Right ventricle myocardium inferior (tissue), 1 donor: Measurements from ENCODE around the gene BROX. TPM values are rescaled to one million over a fixed set of nuclear protein-coding genes. Genes with fewer than 3 reads are reported as not detected.
A peak's percentile ranks its signal among the peaks of the same experiment; 100 is the strongest.
"Not testable (repeated sequence)": the region's sequence is repeated elsewhere in the genome, so short reads cannot be mapped to it uniquely, and the experiment has no call there.

Experiments
- ATAC-seq: fragments of 200-7000 bp; cut with Tn5 transposase; one replicate; pipeline ENCODE4 v1.9.1; 2020; ENCODE audit warnings: mild to moderate bottlenecking, moderate library complexity
- DNase-seq: peaks from one replicate; pipeline ENCODE4 v3.0.0; 2021; ENCODE audit errors: missing footprints
- intact Hi-C: fragments of 100-400 bp; cut with DNase I; formaldehyde crosslinking; loops from one replicate; pipeline ENCODE4 v1.11.0; 2022
- total RNA-seq: library from RNA; stranded (reverse); fragmentation: NEBNext Ultra II Directional; extraction: Animal tissue kit (Norgen Biotek cat#: 25700); gene quantifications from one replicate; pipeline ENCODE4 v1.2.1, GENCODE V29; 2021
- donor health status: DM: no; HTN: yes; CAD: no; lungs with severe emphysema.

BROX gene
- total RNA-seq, 1 donor from 2014 or later: 32.0 TPM

DNA sequence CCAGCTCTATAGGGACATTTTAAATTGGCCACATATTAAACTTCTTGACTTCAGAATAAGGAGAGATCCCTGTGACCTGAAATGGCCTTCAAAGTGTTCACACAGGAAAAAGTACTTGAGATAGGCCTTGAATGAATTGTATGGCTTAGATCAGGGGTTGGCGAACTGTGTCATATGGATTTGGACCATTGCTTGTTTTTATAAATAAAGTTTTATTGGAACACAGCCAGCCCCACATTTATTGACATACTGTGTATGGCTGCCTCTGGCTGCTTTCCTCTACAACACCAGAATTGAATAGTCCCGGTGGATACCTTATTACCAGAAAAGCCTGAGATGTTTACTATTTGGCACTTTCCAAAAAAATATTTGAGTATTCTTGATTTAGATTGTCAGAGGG lies 4.0 kb downstream of the BROX start:
- DNase-seq: no peak
- ATAC-seq: no peak
- intact Hi-C loops: no loop called here

DNA sequence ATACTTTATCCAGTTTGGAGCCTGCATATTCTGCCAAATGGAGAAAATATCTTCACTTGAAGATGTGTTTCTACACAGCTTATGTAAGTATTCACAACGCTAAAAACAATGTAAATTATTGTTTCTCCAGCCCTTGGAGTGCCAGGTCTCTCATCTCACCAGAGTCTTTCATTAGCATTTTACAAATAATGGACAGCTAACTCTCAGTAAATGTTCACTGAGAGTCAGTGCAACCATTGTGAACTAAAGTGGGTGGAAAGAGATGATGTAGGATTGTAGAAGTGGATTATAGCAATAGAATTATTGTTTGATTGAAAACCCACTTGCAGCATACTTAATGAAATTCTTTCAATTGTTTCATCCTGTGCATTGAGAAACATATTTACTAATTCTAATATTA lies 16.4 kb downstream of the BROX start:
- ATAC-seq: no peak
- intact Hi-C loops: no loop called here
- DNase-seq: no peak

DNA sequence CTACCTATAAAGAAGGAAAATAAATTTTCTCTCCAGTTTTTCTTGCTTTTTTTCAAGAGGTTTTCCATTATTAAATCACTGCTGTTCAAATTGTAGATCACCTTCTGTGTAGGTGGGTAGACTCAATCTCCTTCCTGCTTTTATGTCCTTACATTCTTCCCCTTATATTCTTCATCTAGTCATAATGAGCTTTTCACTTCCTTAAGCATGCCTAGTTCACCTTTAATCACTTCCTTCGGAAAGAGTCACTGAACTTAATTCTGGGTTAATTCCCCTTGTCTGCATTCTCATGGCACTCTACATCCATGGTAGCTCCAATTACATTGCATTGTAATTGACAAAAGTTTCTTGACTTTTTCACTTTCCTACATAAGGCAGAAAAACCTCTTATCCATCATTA lies 18.5 kb downstream of the BROX start:
- no peak for ATAC-seq
- intact Hi-C loops: no loop called here
- no peak for DNase-seq

DNA sequence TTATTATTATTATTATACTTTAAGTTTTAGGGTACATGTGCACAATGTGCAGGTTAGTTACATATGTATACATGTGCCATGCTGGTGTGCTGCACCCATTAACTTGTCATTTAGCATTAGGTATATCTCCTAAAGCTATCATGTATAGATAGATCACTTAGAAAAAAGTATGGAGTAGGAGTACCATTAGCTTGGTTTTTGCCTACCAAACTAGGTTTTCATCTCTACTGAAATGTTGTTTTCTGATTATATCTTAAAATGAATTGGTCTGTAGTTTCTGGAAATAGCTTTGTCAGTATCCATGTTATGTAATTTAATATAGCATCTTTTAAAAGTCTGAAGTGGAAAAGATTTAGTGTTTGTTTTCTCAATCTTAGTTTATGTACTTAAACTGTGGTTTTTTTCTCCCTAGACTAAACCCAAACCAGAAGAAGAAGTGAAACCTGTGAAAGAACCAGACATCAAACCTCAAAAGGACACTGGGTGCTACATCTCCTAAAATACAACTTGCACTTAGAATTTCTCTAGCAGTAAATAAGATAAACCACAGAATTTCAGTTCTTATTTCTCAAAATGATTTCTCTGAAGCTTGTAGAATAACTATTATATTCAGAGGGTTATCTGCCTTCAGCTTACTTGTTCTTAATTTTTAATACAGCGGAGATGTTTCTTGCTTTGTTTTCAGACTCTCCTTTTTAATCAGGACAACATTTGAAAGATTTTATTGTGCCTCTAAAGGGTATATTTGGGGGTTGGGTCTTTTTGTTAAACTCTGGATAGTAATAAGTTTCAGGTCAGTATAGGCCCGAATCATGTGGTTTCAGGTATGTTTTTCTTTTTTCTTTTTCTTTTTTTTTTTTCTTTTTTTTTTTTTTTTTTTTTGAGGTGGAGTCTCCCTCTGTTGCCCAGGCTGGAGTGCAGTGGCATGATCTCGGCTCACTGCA lies 20.1 kb downstream of the BROX start:
- ATAC-seq (no peak), DNase-seq (no peak)
- intact Hi-C loops: no loop called here

DNA sequence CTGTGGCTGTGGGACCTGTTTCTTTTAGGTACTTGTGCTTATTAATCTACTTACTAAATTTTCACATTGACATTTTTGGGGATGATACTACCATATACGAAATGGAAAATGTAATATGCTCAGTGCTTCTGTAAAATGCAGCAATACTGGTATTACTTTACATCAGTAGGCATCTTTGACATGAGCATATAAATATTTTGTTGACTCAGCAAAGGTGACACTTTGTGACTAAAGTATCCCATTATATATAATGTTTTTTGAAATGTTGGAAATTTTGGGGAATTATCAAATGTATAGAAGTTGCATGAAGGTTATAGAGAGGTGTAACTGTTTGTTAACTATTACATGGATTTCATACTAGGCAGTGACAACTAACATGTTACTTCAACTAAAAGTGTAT lies 22.4 kb downstream of the BROX start:
- DNase-seq (no peak), ATAC-seq (no peak)
- intact Hi-C loops: no loop called here

DNA sequence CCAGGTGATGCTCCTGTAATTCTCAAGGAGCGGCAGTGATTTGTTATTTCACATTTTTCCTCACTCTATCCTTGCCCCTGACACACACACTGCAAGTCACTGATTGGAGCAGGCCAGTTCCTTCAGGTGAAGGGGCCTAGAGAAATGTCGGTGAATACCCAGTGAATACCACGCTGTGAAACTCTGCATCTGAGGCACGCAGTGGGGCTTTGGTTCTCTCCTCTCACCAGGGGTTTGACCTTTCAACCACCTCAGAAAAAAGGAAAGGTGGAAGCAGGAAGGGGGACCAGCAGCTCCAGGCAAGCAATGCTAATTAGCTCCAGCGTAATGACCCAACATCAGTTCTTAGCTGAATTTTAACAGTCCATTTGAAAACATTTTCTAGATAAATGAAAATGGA lies 24.1 kb downstream of the BROX start:
- intact Hi-C loops: no loop called here
- ATAC-seq (no peak), DNase-seq (no peak)

DNA sequence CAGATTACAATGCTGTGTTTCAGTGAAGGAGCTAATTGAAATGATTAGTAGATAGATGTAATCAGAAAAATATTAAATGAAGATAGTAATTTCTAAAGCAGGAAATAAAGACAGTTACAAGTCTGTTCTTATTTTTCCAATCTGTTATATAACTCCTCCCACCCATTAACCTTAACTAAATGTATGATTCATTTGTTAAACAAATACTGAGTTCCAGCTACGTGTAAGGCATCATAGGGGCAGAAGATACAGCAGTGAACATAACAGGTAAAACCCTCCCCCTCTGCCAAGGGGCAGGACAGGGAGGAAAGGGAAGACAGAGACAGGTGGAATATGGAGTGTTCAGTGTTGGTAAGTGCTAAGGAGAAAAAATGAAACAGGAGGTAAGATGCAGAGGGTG lies 24.6 kb downstream of the BROX start, which contains the start of gene FAM177B:
FAM177B (plus strand) TSS at position 231 of the 400 bp plus-strand sequence. CDS start 9,344 bp downstream, outside the sequence.
- DNase-seq (no peak), ATAC-seq (no peak)
- intact Hi-C loops: no loop called here

DNA sequence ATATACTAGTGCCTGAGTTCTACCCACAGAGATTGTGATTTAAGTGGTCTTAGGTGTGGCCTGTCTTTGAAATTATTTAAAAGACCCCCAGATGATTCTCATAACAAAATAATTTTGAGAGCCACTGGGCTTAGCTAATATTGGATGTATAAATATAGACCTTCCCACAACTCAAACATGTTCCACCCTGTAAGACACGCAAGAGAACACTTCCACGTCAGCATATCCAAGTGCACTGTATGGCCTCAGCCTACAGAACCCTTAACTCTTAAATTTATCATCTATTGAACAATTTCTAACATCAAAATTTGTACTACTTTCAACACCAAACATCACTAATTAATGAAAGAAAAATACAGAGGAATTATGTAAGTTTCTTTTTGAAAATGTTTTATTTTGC lies 27.1 kb downstream of the BROX start:
- intact Hi-C loops: no loop called here
- ATAC-seq: no peak
- no peak for DNase-seq

DNA sequence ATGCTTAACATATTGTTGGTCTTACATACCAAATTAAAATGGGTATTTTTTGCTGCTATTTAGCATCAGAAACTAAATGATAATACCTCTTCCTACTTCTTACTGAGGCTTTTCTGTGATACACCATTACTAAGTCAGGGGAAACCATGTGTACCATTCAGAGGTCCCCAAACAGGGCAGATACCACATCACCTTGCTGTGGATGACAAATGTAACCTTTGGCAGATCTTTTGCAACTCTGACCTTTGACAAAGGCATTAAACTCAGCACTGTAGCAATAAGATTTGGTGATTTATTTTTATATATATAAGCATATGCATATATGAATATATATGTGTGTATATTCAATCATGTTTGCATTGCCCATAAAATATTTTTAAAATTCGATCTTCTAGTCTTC lies 27.6 kb downstream of the BROX start:
- no peak for DNase-seq
- intact Hi-C loops: no loop called here

DNA sequence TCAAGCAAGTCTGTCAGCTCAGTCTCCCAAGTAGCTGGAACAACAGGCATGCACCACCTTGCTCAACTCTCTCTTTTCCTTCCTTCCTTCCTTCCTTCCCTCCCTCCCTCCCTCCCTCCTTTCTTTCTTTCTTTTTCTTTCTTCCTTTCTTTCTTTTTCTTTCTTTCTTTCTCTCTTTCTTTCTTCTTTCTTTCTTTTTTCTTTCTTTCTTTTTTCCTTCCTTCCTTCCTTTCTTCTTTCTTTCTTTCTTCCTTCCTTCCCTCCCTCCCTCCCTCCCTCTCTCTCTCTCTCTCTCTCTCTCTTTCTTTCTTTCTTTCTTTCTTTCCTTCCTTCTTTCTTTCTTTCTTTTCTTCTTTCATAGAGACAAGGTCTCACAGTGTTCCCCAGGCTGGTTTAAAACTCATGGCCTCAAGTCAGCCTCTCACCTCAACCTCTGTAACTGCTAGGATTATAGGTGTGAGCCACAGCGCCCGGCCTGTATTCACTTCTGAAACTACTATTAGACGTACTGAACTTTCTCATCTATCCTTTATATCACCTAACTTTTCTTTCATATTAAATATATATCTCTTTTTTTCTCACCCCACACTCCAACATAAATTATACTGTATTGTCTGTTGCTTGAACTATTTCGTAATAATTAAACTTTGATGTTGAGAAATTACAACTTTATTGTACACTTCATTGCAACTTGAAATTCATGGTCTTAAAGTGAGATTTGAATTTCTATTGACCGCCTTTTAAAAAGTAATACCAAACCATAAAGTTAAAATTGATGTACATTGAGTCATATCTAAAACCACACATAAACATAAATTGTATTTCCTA lies 29.5 kb downstream of the BROX start:
- intact Hi-C loops, ATAC-seq: not testable (repeated sequence)
- peak; percentile 62 for DNase-seq

More for the DNA sequence above, 27.6 kb downstream of the BROX start:
- no peak for ATAC-seq

DNA sequence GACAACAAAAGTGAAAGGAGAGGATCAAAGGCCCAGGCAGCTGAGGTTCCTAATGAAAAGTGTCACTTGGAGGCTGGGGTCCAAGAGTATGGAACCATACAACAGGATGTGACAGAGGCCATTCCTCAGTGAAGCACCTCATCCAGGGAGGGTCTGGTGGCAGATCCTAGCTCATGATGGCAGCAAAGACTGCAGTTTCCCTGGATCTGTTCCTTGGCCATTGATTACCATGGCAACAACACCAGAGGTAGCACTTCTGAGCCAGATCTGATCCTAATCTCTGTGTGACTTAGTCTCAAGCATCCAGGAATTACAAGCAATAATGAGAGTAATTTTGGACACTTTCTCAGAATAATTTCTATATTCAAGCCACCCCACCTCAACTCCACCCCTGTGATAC lies 37.6 kb downstream of the BROX start:
- ATAC-seq (no peak), DNase-seq (no peak)
- intact Hi-C loops: no loop called here

DNA sequence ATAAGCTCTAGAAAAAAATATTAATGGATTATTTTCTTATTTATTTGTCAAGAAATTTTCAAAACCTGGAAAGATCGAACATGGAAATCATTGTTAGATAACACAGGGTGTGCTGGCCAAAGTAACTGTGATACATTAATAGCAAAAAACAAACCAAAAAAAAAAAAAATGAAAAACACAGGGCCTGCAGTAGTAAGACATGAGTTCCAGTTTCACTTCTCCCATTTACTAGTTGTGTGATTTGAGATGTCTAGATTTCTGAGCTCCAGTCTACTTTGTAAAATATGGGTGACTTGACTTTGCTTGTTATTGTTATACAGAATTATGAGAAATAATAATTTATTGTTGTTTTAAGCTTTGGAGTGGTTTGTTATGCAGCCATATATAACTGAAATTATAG lies 38.3 kb downstream of the BROX start:
- intact Hi-C loops: no loop called here
- ATAC-seq: no peak
- DNase-seq: no peak

DNA sequence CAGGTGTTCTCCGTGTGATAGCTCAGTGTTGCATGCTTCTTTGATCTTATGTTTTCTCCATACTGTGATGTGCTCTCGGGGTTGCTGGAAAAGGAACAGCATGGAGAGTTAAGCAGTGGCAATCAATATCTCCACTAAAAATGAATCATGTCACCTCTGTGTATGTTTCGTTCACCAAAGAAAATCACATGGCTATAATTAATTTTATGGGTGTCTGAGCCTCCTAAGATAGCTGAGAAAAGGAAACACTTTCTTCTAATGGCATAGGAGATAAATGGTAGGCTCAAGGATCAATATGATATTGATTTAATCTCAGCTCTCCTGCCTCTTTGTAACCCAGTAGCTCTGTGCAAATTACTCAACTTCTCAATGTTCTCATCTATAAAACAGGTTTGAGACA lies 38.9 kb downstream of the BROX start:
- DNase-seq: no peak
- ATAC-seq: no peak
- intact Hi-C loops: no loop called here

DNA sequence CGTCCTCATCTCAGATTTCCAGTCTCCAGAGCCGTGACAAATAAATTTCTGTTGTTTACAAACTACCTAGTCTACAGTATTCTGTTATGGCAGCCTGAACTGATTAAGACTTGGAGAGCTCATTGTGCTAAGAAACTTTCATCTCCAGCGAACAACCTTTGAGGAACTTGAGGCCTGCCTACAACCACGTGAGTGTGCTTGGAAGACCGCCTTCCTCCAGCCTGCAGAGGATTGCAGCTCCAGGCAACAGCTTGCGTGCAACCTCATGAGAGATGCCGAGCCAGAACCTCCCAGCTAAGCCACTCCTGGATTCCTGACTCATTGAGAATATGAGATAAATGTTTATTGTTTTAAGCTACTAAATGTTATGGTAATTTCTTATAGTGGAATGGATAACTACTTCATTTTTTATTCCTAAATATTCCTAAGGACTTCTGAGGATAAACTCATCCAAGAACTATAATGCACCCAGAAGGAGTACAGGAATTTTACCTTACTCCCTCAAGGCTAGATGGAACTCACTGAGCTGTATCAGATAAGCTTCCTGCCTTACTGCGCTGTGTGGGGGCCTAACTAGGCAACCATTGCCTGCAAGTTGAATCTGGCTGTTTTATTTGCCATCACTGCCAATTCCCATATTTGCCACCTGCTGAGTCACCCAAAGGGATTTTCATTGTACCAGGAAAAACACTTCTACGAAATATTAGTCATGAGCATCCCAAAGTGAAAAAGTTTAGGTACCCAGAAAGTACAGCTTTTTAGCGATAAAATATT lies 42.2 kb downstream of the BROX start:
- ATAC-seq: peak; percentile 88
- no peak for DNase-seq
- intact Hi-C loops: no loop called here

DNA sequence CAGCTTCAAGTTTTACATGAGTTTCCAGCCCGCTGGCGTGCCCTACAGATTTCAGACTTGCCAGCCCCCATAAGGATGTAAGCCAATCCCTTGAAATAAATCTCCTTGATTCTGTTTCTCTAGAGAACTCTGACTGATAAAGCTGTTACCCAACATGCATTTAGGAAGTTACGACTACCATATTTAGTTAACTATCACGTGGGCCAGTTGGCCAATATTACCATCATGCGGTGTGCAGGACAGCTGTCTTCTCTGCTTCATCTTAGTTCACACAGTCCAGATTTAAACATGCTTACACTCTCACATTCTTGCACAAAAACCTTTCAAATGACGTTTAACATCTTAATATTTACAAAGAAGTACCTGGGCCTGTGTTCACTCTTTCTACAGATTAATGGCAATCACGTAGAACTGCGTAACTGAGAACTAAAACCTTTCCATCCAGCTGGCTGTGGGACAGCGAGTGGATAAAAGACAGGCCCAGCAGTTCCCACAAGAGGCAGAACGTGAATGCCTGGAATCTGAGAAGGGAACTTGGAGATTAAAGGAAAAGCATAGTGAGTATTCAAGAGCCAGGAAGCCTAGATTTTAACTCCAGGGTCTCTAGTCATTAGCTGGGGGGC lies 45.4 kb downstream of the BROX start:
- intact Hi-C loops: no loop called here
- DNase-seq (no peak), ATAC-seq (peak; percentile 57)

DNA sequence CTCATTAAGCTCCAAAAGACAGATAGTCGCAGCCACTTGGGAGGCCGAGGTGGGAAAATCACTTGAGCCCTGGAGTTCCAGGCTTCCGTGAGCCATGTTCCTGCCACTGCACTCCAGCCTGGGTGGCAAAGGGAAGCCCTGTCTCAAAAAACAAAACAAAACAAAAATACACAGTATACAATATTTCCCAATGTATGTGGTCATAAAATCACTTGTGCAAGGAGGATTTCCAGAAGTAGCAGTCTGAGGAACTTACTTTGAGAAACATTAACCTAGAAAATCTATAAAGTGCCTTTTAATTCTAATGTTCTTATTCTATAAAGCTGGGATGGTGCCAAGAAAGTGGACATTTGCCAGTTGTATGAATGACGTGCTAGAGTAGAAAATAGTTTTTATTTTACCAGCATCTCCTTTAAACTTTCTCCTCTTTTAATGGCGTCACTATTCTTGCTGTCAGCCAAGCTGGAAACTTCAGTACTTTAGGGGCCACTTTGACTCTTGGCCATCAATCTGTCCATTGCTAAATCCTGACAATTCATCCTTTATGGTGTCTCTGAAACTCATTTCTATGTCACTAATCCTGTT lies 47.2 kb downstream of the BROX start:
- intact Hi-C loops: no loop called here
- no peak for ATAC-seq
- no peak for DNase-seq

DNA sequence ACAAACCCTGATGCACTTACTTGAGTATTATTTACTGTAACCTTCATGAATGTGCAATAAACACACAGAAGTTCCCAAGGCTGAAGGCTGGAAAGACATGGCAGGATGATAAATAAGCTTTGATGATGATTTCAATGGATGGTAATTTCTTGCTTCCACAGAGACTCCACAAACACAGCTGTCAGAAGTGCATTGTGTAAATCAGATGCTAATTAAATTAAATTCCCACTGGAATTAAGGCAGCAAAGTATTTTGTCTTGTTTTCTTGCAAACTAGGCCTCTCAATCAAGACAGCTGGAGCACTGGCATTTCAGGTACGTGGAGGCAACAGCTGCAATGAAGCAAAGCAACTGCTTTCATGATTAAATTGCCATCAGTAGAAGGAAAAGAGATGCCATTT lies 48.7 kb downstream of the BROX start:
- DNase-seq (no peak), ATAC-seq (no peak)
- intact Hi-C loops: no loop called here

DNA sequence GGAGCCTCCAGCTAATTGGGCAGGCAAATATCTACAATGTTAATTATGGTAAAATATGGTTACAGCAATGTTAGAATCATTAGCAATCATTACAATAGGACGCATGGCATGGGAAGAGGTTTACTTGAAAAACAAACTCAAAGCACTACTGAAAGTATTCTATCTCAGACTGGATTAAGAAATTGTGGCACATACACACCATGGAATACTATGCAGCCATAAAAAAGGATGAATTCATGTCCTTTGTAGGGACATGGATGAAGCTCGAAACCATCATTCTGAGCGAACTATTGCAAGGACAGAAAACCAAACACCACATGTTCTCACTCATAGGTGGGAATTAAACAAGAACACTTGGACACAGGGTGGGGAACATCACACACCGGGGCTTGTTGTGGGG lies 49.8 kb downstream of the BROX start:
- intact Hi-C loops, ATAC-seq, DNase-seq: not testable (repeated sequence)
